NCI-H128 (cell line): ENCODE results near the gene NPEPPS.
A peak's percentile ranks its signal among the peaks of the same experiment; 100 is the strongest.
"Not testable (repeated sequence)": the region's sequence is repeated elsewhere in the genome, so short reads cannot be mapped to it uniquely, and the experiment has no call there.

ENCODE experiments used
- DNase-seq: peaks from one replicate; lab custom pipeline; 2025; ENCODE audit not compliant: unreplicated experiment; lab: John Stamatoyannopoulos, UW

Gene NPEPPS

GRCh38 chr17:47530557-47531232 is at the start of gene NPEPPS:
Gene NPEPPS (plus strand): TSS chr17:47531108. CDS start chr17:47531301, 193 bp downstream.
- DNase-seq, result peak; percentile 48

- DNase-seq, result not testable (repeated sequence)
Observed at GRCh38 chr17:47491841-47492212, 39.1 kb upstream of the NPEPPS start.

GRCh38 chr17:47499074-47499473 is 31.8 kb upstream of the NPEPPS start:
- DNase-seq, result not testable (repeated sequence)

- DNase-seq, result not testable (repeated sequence)
Observed at GRCh38 chr17:47499494-47499893, 31.4 kb upstream of the NPEPPS start.

GRCh38 chr17:47500620-47501019 is 30.3 kb upstream of the NPEPPS start:
- DNase-seq, result not testable (repeated sequence)

- not testable (repeated sequence) for DNase-seq
Observed at GRCh38 chr17:47502122-47502731, 28.7 kb upstream of the NPEPPS start.

- DNase-seq, result not testable (repeated sequence)
Observed at GRCh38 chr17:47502776-47503455, 28.0 kb upstream of the NPEPPS start.

GRCh38 chr17:47511701-47512146 is 19.2 kb upstream of the NPEPPS start:
- DNase-seq, result not testable (repeated sequence)

GRCh38 chr17:47513301-47513700 is 17.6 kb upstream of the NPEPPS start:
- not testable (repeated sequence) for DNase-seq

GRCh38 chr17:47518880-47519279 is 12.0 kb upstream of the NPEPPS start:
- DNase-seq, result not testable (repeated sequence)

GRCh38 chr17:47519365-47519764 is 11.5 kb upstream of the NPEPPS start:
- not testable (repeated sequence) for DNase-seq

GRCh38 chr17:47520279-47520678 is 10.6 kb upstream of the NPEPPS start:
- DNase-seq, result not testable (repeated sequence)

- DNase-seq, result not testable (repeated sequence)
Observed at GRCh38 chr17:47521434-47521833, 9.5 kb upstream of the NPEPPS start.

GRCh38 chr17:47522341-47522740 is 8.6 kb upstream of the NPEPPS start:
- not testable (repeated sequence) for DNase-seq

- not testable (repeated sequence) for DNase-seq
Observed at GRCh38 chr17:47531233-47531820, 419 bp downstream of the NPEPPS start.

- not testable (repeated sequence) for DNase-seq
Observed at GRCh38 chr17:47539085-47539484, 8.2 kb downstream of the NPEPPS start.

- DNase-seq, result not testable (repeated sequence)
Observed at GRCh38 chr17:47541676-47542075, 10.8 kb downstream of the NPEPPS start.

GRCh38 chr17:47544327-47544726 is 13.4 kb downstream of the NPEPPS start:
- not testable (repeated sequence) for DNase-seq

GRCh38 chr17:47554733-47555132 is 23.8 kb downstream of the NPEPPS start:
- DNase-seq, result not testable (repeated sequence)

- not testable (repeated sequence) for DNase-seq
Observed at GRCh38 chr17:47556108-47556507, 25.2 kb downstream of the NPEPPS start.

GRCh38 chr17:47560517-47561043 is 29.7 kb downstream of the NPEPPS start:
- not testable (repeated sequence) for DNase-seq
